ENCODE data around the gene FAF1. TPM values are rescaled to one million over a fixed set of nuclear protein-coding genes. Genes with fewer than 3 reads are reported as not detected.

Gene FAF1
- total and polyA plus RNA-seq, 2 of the 8 experiments (the other 6 are each of a cell fraction or from before 2014, with no cell fraction given): 10.8 to 65.9 TPM

GRCh38 chr1:50995651-50996050 lies 35.6 kb upstream of the FAF1 start:
- no peaks in the 10 kb centered on the region for H3K36me3 ChIP-seq (ENCODE audit: control insufficient read depth in 2 of 4, insufficient read depth in 4 of 4, low read length in 3 of 4)
- no peaks in the 10 kb centered on the region for H3K79me2 ChIP-seq (ENCODE audit: control insufficient read depth in 1 of 2, insufficient read depth in 2 of 2, low read length in 2 of 2)
- no peak overlapping the region for H2BK12ac ChIP-seq (ENCODE audit: low read depth, low read length)
- H2AK5ac ChIP-seq (ENCODE audit: low read depth, low read length): no peak overlapping the region
- H2BK120ac ChIP-seq (replicated peaks; ENCODE audit: low read depth, low read length): no peak overlapping the region
- no peak overlapping the region for H2BK20ac ChIP-seq (ENCODE audit: low read length)
- POLR2A ChIA-PET (ENCODE audit: partially characterized antibody): interaction anchor here (0.7 kb wide), 1 partner anchor 317 kb away, joined by 3 read pairs; no protein-coding TSS in a partner anchor
- no peak overlapping the region for H3K4me2 ChIP-seq (ENCODE audit: insufficient read depth in 1 of 2, low read depth in 2 of 2, low read length in 2 of 2)
- 80% methylated on average over 1 of the region's 1 CpG; no CpG with 5 or more reads in 1 of the 2 experiments for WGBS, 2 experiments (ENCODE audit: extremely low coverage in 1 of 2, insufficient coverage in 1 of 2, insufficient read length in 1 of 2, insufficient replicate concordance in 2 of 2, low coverage in 1 of 2, low lambda C conversion rate in 2 of 2, missing lambda C conversion rate in 1 of 2)
- H3K27me3 ChIP-seq (replicated peaks in 1 of 4; ENCODE audit: control insufficient read depth in 3 of 4, extremely low read depth in 1 of 4, insufficient read depth in 3 of 4, low read length in 3 of 4): no peaks in the 10 kb centered on the region
- H3K79me1 ChIP-seq (ENCODE audit: low read depth, low read length): no peaks in the 10 kb centered on the region
- H2BK5ac ChIP-seq (ENCODE audit: low read depth, low read length): no peak overlapping the region
- no peak overlapping the region for H3K14ac ChIP-seq (ENCODE audit: insufficient read length)
- H3K4me3 ChIP-seq (ENCODE audit: extremely low read depth in 1 of 4, insufficient read depth in 2 of 4, low read depth in 3 of 4, low read length in 4 of 4): no peak overlapping the region
- no peak overlapping the region for H3K23ac ChIP-seq (ENCODE audit: insufficient read length)
- H2AFZ ChIP-seq (ENCODE audit: low read length): no peak overlapping the region
- H3K27ac ChIP-seq (ENCODE audit: low read depth, low read length): no peak overlapping the region
- H4K8ac ChIP-seq (ENCODE audit: extremely low read depth, insufficient read depth, low read length): no peak overlapping the region
- no peak overlapping the region for H4K5ac ChIP-seq (ENCODE audit: insufficient read length, low read depth, low read length)
- CTCF ChIA-PET (ENCODE audit: partially characterized antibody): interaction anchor here (0.6 to 1.4 kb wide), 3 partner anchors 10 to 194 kb away, joined by 3 to 5 read pairs (median 3); no protein-coding TSS in a partner anchor
- no peak for DNase-seq (ENCODE audit: low read depth in 1 of 2, low spot score in 2 of 2)
- H3K56ac ChIP-seq (replicated peaks; ENCODE audit: insufficient read length, low read depth, low read length): no peak overlapping the region
- no peaks in the 10 kb centered on the region for H3K4me1 ChIP-seq (replicated peaks in 1 of 4; ENCODE audit: control insufficient read depth in 3 of 4, insufficient read depth in 4 of 4, low read length in 3 of 4)
- no peak overlapping the region for H3K9ac ChIP-seq (replicated peaks in 1 of 4; ENCODE audit: extremely low read depth in 1 of 4, low read depth in 3 of 4, low read length in 3 of 4)
- no peaks in the 10 kb centered on the region for H3K23me2 ChIP-seq (ENCODE audit: low read depth, low read length)
- no peak overlapping the region for H3K18ac ChIP-seq (ENCODE audit: extremely low read depth, low read length)
- no peak overlapping the region for H3K4ac ChIP-seq (replicated peaks; ENCODE audit: insufficient read length, low read depth, low read length)
- no peak overlapping the region for H2BK15ac ChIP-seq (ENCODE audit: low read length)
- no peak overlapping the region for H4K91ac ChIP-seq (replicated peaks; ENCODE audit: insufficient read length, low read length)
- no peaks in the 10 kb centered on the region for H4K20me1 ChIP-seq (replicated peaks in 1 of 2; ENCODE audit: control insufficient read depth in 1 of 2, insufficient read depth in 2 of 2, low read length in 2 of 2)
- no peaks in the 10 kb centered on the region for H3K9me3 ChIP-seq (ENCODE audit: insufficient read depth in 2 of 2, low read depth in 1 of 2, low read length in 1 of 2)
- FAIRE-seq: no peak
- no peak for TF ChIP-seq CTBP2 (IDR thresholded peaks at IDR 0.05; ENCODE audit: borderline replicate concordance, insufficient read depth, insufficient read length, low read length)
- no peak for TF ChIP-seq POLR2AphosphoS5 (IDR thresholded peaks at IDR 0.05; ENCODE audit: low read depth, low read length)
- TF ChIP-seq, protein P1, sequence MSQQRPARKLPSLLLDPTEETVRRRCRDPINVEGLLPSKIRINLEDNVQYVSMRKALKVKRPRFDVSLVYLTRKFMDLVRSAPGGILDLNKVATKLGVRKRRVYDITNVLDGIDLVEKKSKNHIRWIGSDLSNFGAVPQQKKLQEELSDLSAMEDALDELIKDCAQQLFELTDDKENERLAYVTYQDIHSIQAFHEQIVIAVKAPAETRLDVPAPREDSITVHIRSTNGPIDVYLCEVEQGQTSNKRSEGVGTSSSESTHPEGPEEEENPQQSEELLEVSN (IDR thresholded peaks at IDR 0.05): no peak
- TF ChIP-seq CBX5 (IDR thresholded peaks at IDR 0.05; ENCODE audit: low read depth, low read length): no peak
- TF ChIP-seq RNF2 (IDR thresholded peaks at IDR 0.05; ENCODE audit: borderline replicate concordance, low read depth, low read length, missing control alignments, poor library complexity, severe bottlenecking): no peak
- TF ChIP-seq, protein P2, sequence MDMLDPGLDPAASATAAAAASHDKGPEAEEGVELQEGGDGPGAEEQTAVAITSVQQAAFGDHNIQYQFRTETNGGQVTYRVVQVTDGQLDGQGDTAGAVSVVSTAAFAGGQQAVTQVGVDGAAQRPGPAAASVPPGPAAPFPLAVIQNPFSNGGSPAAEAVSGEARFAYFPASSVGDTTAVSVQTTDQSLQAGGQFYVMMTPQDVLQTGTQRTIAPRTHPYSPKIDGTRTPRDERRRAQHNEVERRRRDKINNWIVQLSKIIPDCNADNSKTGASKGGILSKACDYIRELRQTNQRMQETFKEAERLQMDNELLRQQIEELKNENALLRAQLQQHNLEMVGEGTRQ (IDR thresholded peaks at IDR 0.05; ENCODE audit: low read length): no peak

Data from H1 (cell line).